ENCODE measurements around the gene ARL6IP6.
A peak's percentile ranks its signal among the peaks of the same experiment; 100 is the strongest.
"Not testable (repeated sequence)": the region's sequence is repeated elsewhere in the genome, so short reads cannot be mapped to it uniquely, and the experiment has no call there.

The ARL6IP6 gene

GRCh38 chr2:152723918-152724317, 5.5 kb downstream of the ARL6IP6 start:
- DNase-seq, result no peak

- DNase-seq, result no peak
Observed at GRCh38 chr2:152729844-152730243, 11.4 kb downstream of the ARL6IP6 start.

GRCh38 chr2:152730591-152731333, 12.3 kb downstream of the ARL6IP6 start:
- no peak for DNase-seq

GRCh38 chr2:152737509-152737908, 19.1 kb downstream of the ARL6IP6 start:
- DNase-seq, result peak; percentile 81

GRCh38 chr2:152738438-152738837, 20.0 kb downstream of the ARL6IP6 start:
- DNase-seq, result no peak

- DNase-seq, result not testable (repeated sequence)
Observed at GRCh38 chr2:152739705-152740104, 21.3 kb downstream of the ARL6IP6 start.

GRCh38 chr2:152740743-152741328, 22.4 kb downstream of the ARL6IP6 start:
- DNase-seq, result peak; percentile 80

GRCh38 chr2:152743002-152743401, 24.6 kb downstream of the ARL6IP6 start:
- DNase-seq, result no peak

- not testable (repeated sequence) for DNase-seq
Observed at GRCh38 chr2:152747751-152748150, 29.3 kb downstream of the ARL6IP6 start.

- DNase-seq, result peak; percentile 26
Observed at GRCh38 chr2:152755029-152755428, 36.6 kb downstream of the ARL6IP6 start.

- DNase-seq, result no peak
Observed at GRCh38 chr2:152759290-152760072, 41.1 kb downstream of the ARL6IP6 start.

- no peak for DNase-seq
Observed at GRCh38 chr2:152761214-152761613, 42.8 kb downstream of the ARL6IP6 start.

GRCh38 chr2:152762202-152762601, 43.8 kb downstream of the ARL6IP6 start:
- DNase-seq, result peak; percentile 20

GRCh38 chr2:152763208-152763607, 44.8 kb downstream of the ARL6IP6 start:
- DNase-seq, result not testable (repeated sequence)

- DNase-seq, result no peak
Observed at GRCh38 chr2:152763651-152764050, 45.2 kb downstream of the ARL6IP6 start.

- no peak for DNase-seq
Observed at GRCh38 chr2:152766928-152767327, 48.5 kb downstream of the ARL6IP6 start.

- no peak for DNase-seq
Observed at GRCh38 chr2:152781175-152781574, 62.8 kb downstream of the ARL6IP6 start.

GRCh38 chr2:152782171-152782570, 63.8 kb downstream of the ARL6IP6 start:
- DNase-seq, result no peak

- no peak for DNase-seq
Observed at GRCh38 chr2:152790883-152791282, 72.5 kb downstream of the ARL6IP6 start.

- no peak for DNase-seq
Observed at GRCh38 chr2:152791979-152792378, 73.6 kb downstream of the ARL6IP6 start.

GRCh38 chr2:152792974-152793373, 74.6 kb downstream of the ARL6IP6 start:
- no peak for DNase-seq

GRCh38 chr2:152796941-152797340, 78.5 kb downstream of the ARL6IP6 start:
- DNase-seq, result peak; percentile 59

GRCh38 chr2:152804687-152805408, 86.4 kb downstream of the ARL6IP6 start:
- DNase-seq, result no peak
